Subcutaneous adipose tissue (tissue), 4 donors: ENCODE results near the gene SFXN5. TPM values are rescaled to one million over a fixed set of nuclear protein-coding genes. Genes with fewer than 3 reads are reported as not detected.

Source experiments
- CTCF ChIP-seq: fragments of 450-650 bp; IDR thresholded peaks from one replicate; pipeline ENCODE4 v1.5.1; 2016; ENCODE audit warnings: low read depth, mild to moderate bottlenecking, control low read depth, antibody characterized with exemption, moderate library complexity
- total RNA-seq, 4 donors: library from RNA; depleted of rRNA; stranded (reverse); fragments of >200 nt; gene quantifications; one replicate each; pipeline ENCODE4 v1.1.0, GENCODE V29; 2016

SFXN5 gene
- total RNA-seq, 4 donors from 2014 or later = 5.1 to 8.9 (median 7.6) TPM

DNA sequence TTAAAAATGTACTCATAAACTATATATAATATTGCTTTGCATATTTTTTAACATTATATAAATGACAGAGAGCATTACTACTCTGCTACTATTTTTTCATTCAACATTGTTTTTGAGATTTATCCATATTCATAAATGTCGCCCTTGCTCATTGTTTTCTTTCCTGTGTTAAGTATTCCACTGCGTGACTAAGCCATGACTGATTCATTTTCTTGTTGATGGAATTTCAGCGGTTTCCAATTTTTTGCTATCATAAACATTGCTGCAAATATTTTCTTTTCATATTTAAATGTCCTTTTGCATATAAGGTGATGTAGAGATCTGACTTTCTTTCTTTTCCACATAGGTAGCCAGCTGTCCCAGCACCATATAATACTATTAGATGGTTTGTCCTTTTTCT lies 57.6 kb downstream of the SFXN5 start:
- TF ChIP-seq CTCF = no peak

DNA sequence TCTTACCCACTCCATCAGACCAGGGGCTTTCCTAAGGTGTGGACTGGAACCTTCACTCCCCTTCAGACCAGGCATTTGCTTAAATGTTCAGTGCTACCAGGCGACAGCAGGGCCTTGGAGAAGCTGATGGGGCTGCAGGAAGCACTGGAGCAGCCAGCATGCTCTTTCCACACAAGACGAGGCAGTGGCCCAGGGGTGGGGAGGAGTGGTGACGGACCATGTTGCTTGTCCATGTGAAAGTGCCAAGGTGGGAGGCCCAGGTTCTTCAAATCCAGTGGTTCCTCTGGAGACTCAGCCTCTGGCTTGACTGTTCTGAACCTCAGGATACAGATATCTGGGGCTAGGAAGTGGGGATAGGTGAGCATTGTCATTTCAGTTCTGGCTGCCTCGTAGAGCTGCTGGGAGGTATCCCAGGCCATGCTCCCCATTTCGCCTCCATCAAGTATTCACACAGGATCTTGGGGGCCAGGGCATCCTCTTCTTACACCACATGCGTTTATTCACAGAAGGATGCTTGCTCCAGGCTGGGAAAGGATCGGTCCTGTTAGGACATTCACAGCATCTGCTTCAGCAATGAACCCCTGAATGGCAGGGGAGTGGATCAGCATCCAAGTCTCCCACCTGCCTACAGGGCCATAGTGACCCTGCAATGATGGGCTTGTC lies 62.2 kb downstream of the SFXN5 start:
- TF ChIP-seq CTCF = no peak

DNA sequence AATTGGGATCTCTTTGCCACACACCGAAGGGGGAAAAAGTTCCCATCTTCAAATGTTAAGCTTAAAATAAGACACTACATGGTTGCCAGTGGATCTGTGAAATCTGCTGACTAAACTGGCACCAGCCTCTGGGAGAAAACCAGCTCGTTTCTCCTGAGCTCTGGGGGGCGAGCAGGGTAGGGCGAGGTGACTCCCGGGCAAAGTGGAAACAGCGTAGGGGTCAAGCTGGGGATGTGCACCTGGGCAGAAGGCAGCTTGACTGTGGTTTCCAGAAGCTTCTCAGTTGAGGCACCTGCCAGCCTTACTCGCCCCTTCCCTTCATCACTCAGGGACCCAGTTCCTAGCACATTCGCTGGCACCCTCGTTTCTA lies 62.8 kb downstream of the SFXN5 start:
- no peak for TF ChIP-seq CTCF

DNA sequence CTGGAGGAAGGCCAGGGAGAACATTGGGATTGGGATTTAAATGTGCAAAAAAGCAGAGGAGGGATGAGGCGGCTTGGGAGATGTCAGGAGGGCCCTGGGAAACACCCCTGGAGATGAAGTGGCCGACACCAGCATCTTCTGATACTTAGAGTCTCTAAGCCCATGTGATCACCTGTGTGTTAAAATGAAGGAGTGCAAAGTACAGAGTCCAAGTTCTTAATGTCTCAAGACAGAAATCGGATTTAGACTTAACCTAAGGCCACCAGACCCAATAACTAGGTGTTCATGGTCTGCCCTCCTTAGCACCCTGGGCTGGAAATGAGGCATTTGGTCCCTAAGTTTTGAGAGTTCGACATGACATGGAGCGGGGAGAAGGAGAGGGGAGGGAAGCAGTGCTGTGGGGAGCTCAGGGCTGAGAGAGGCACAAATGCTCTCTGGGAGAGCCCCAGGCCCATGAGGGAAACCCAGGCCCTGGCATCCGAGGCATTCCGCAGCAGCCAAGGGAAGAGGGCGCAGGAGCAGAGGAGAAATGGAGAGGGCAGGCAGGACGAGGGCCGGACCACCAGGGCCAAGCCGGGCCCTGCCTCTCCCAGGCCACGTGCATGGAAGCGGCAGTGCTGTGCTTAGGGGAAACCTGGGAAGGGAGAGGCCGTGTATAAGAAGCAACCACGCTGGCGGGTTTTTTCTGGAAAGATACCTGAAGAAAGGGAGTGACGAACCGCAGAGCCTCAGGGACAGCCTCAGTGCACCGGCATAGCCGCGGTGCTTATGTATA lies 63.3 kb downstream of the SFXN5 start:
- no peak for TF ChIP-seq CTCF

DNA sequence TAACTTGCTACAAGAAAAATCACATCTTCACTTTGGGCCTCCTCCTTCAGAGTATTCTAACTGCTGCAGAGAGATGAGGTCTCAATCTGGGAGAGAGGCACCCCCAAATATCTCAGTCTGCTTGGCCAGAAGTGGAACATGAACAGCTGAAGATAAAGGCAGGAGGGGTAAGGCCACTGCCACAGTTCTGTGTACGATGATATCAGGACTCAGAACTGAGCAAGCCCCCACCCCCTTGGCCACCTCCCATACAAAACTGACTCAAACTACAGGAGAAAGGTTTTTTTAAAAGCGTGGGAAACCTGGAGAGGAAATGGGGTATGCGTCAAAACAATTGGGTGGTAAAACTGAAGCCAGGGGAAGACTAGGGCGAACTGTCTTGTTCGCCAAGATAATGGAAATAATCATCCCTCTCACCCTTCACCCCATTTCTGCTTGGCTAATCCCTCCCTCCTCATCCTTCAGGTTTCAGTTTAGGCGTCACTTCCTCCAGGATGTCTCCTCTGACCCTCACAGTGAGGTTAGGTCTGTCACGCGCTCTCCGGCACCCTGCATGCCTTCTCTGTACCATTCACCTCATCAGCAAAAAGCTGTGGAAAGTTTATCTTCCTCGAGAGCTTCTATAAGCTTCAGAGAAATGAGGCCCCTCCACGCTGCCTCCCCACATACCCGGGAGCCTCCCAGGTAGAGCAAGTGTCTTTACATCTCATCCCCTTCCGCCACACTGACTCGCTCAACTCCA lies 64.4 kb downstream of the SFXN5 start:
- TF ChIP-seq CTCF = no peak

DNA sequence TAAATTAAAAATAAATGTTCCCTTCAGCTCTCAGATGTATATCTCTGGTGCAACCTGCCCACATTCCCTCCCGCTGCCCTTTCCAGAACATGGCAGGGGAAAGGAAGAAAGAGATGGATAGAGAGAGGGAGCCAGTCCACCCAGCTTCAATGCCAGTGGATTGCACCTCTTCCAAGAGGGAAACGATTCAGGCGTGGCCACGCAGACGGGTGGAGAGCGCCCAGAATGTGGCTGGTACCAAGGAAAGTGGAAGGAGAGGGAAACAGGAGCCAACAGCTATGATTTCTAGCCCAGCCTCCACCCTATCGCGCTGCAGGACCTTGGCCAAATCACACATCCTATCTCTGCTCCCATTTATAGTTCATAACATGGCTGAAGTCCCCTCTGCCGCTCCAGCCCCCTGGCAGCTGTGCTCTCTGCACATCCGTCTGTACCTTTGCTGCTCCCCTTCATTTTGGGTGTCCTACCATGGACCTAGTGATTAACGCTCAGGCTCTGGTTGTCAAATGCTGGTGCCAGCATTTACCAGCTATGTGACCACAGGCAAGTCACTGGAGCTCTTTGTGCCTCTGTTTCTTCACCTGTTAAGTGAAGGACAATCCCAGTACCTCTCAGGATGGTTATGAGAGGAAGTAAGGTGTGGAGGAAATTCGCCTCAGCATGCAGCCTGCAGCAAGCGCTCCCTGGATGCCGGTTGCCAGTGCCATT lies 66.5 kb downstream of the SFXN5 start:
- no peak for TF ChIP-seq CTCF
